MCF 10A (cell line): ENCODE results near the gene SLC4A2. TPM values are rescaled to one million over a fixed set of nuclear protein-coding genes. Genes with fewer than 3 reads are reported as not detected.
A peak's percentile ranks its signal among the peaks of the same experiment; 100 is the strongest.

Source experiments
- BruUV-seq: library from RNA; stranded (reverse); fragments of 400-500 nt; replicated peaks from 2 replicates; lab custom pipeline; 2021; lab: Mats Ljungman, UMichigan
- CTCF ChIA-PET: fragments of 300-600 bp; sonication (Branson Sonifier 250); formaldehyde crosslinking; extraction: SDS; loops from one replicate; lab custom pipeline; 2021; ENCODE audit warnings: antibody characterized with exemption, inconsistent platforms; lab: Yijun Ruan, JAX
- POLR2A ChIA-PET: fragments of 300-600, 350-650 bp; sonication (Branson Sonifier 250); formaldehyde crosslinking; extraction: SDS; loops from one replicate; lab custom pipeline; 2020; ENCODE audit warnings: antibody characterized with exemption, inconsistent platforms; lab: Yijun Ruan, JAX
- DNase-seq: peaks from one replicate; pipeline ENCODE4 v3.0.0-alpha.2; 2018; ENCODE audit not compliant: unreplicated experiment
- H3K27ac Mint-ChIP-seq: one replicate; pipeline ENCODE4 v1.8.0; 2022; ENCODE audit warnings: mild to moderate bottlenecking, low read depth, mixed read lengths; ENCODE audit not compliant: unreplicated experiment
- H3K27me3 Mint-ChIP-seq: one replicate; pipeline ENCODE4 v1.8.0; 2022; ENCODE audit warnings: mixed read lengths; ENCODE audit not compliant: insufficient read depth, unreplicated experiment
- H3K36me3 Mint-ChIP-seq: one replicate; pipeline ENCODE4 v1.8.0; 2022; ENCODE audit warnings: mild to moderate bottlenecking, moderate library complexity, mixed read lengths; ENCODE audit not compliant: insufficient read depth, unreplicated experiment
- H3K4me1 Mint-ChIP-seq: one replicate; pipeline ENCODE4 v1.8.0; 2022; ENCODE audit warnings: mixed read lengths; ENCODE audit not compliant: insufficient read depth, unreplicated experiment
- H3K4me3 Mint-ChIP-seq: one replicate; pipeline ENCODE4 v1.8.0; 2022; ENCODE audit warnings: mild to moderate bottlenecking, moderate library complexity, mixed read lengths; ENCODE audit not compliant: unreplicated experiment
- H3K9me3 Mint-ChIP-seq: one replicate; pipeline ENCODE4 v1.8.0; 2022; ENCODE audit warnings: mixed read lengths; ENCODE audit not compliant: unreplicated experiment
- intact Hi-C: fragments of 100-400 bp; cut with micrococcal nuclease; formaldehyde crosslinking; loops from 2 replicates; pipeline ENCODE4 v1.14.1; 2022
- total RNA-seq: library from RNA; stranded (reverse); gene quantifications from 2 replicates; pipeline ENCODE4 v1.2.3, GENCODE V29; 2022
- TF ChIP-seq, protein P1 (sequence below): fragments of 200-600 bp; IDR thresholded peaks from one replicate; pipeline ENCODE4 v1.8.0; 2022; ENCODE audit warnings: antibody characterized with exemption, mild to moderate bottlenecking; ENCODE audit not compliant: unreplicated experiment

SLC4A2 gene
- total RNA-seq, 1 experiment from 2014 or later: 112 TPM

DNA sequence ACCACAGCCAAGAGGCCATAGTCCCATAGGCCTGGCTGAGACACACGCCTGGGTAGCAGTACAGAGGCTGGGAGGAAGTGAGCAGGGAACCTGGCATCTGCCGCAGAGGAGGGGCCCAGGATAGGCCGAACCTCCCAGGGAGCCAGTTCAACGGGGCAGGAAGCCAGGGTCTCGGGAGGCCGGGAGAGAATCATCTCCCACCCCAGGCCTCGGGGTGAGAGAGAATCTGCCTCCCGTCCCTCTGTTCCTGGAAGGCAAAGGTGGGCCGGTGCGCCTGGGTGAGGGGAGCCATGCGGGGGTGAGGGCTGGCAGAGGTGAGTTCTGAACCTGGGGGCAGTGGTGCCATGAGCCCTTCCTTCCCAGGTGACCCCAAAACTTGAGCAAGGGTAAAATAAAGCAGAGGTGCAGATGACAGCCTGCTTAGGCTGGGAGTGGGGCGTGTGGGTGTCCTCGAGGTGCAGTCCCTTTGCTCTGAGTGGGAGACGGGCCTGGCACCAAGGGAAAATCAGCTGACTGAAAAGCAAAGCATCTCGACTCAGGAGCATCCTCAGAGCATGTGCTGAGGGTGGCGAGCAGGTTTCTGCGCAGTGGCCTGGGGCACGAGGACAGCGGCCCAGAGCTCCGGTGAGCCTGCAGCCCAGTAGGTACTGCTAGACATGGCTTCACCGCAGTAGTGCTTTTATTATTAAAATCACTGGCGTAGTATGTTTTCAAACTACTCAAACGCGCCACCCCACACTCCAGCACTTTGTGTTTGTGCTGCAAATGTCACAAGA lies 42.4 kb downstream of the SLC4A2 start:
- ChIA-PET POLR2A (no interaction called here), CTCF (interaction anchor here (0.6 to 15.6 kb wide), 3 partner anchors 10 to 23 kb away, joined by 3 to 315 read pairs (median 45); partner anchors contain the start of genes AGAP3 and TMUB1)
- no peak for DNase-seq
- intact Hi-C loops: no loop called here
- Mint-ChIP-seq H3K9me3 (no peaks in the 10 kb centered on the region), H3K4me3 (no peak overlapping the region), H3K27ac (no peak overlapping the region), H3K4me1 (peaks cover 5% of the 10 kb centered on the region), H3K36me3 (peaks cover 18% of the 10 kb centered on the region), H3K27me3 (no peaks in the 10 kb centered on the region)
- TF ChIP-seq, protein P1, sequence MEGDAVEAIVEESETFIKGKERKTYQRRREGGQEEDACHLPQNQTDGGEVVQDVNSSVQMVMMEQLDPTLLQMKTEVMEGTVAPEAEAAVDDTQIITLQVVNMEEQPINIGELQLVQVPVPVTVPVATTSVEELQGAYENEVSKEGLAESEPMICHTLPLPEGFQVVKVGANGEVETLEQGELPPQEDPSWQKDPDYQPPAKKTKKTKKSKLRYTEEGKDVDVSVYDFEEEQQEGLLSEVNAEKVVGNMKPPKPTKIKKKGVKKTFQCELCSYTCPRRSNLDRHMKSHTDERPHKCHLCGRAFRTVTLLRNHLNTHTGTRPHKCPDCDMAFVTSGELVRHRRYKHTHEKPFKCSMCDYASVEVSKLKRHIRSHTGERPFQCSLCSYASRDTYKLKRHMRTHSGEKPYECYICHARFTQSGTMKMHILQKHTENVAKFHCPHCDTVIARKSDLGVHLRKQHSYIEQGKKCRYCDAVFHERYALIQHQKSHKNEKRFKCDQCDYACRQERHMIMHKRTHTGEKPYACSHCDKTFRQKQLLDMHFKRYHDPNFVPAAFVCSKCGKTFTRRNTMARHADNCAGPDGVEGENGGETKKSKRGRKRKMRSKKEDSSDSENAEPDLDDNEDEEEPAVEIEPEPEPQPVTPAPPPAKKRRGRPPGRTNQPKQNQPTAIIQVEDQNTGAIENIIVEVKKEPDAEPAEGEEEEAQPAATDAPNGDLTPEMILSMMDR: no peak
- BruUV-seq: no TSS peak

DNA sequence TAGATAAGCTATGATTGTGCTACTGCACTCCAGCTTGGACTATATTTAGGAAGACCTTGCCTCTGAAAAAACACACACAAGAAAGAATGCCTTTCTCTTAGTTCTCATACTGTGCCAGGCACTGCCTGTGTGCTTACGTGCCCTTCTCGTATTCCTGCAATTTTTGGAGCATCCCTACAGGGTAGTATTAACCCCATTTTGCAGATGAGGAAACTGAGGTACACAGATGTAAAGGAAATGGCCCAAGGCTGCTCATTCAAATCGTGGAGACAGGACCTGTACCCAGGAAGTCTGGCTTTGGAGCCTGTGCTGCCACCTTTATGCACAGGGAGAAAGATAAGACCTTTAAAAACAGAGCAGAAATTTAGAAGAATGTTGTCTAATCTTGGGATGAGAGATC lies 43.6 kb downstream of the SLC4A2 start:
- ChIA-PET CTCF (interaction anchor here (0.6 to 15.6 kb wide), 6 partner anchors 9 to 1021 kb away, joined by 3 to 315 read pairs (median 4); partner anchors contain the start of genes AGAP3 and TMUB1), POLR2A (interaction anchor here (1.3 kb wide), 1 partner anchor 12 kb away, joined by 3 read pairs; no protein-coding TSS in a partner anchor)
- no peaks in the 10 kb centered on the region for H3K27me3 Mint-ChIP-seq
- BruUV-seq: no TSS peak
- TF ChIP-seq, protein P1: no peak
- no peak overlapping the region for H3K27ac Mint-ChIP-seq
- H3K36me3 Mint-ChIP-seq: peaks cover 9% of the 10 kb centered on the region
- peaks cover 5% of the 10 kb centered on the region for H3K4me1 Mint-ChIP-seq
- DNase-seq: no peak
- no peaks in the 10 kb centered on the region for H3K9me3 Mint-ChIP-seq
- no peak overlapping the region for H3K4me3 Mint-ChIP-seq
- intact Hi-C loops: no loop called here

DNA sequence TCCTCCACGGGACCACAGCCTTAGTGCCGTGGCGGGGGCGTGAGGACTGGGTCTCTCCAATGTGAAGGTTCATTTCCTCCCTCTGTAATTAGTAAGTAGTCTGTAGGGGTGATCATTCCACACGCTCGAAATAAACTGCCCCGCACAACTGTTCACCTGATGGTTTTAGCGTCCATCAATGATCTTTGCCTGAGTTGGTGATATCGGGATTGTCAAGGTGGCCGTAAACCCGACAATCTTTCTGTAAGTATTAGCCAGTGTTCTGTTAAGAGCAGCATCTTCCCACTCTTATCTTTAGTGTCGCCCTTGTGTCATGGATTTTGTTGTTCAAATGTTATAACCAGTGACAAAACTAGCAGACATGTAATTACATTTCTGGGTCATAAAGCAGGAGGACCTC lies 44.6 kb downstream of the SLC4A2 start:
- Mint-ChIP-seq H3K27me3 (no peaks in the 10 kb centered on the region), H3K4me3 (no peak overlapping the region), H3K9me3 (no peaks in the 10 kb centered on the region), H3K36me3 (peaks cover 9% of the 10 kb centered on the region), H3K27ac (peak overlapping the region; percentile 18), H3K4me1 (peaks cover 5% of the 10 kb centered on the region)
- no TSS peak for BruUV-seq
- no peak for DNase-seq
- intact Hi-C loops: no loop called here
- TF ChIP-seq, protein P1: no peak
- ChIA-PET POLR2A (interaction anchor here (1.3 kb wide), 2 partner anchors 10 to 13 kb away, joined by 3 to 5 read pairs; no protein-coding TSS in a partner anchor), CTCF (interaction anchor here (0.8 to 15.6 kb wide), 4 partner anchors 8 to 206 kb away, joined by 3 to 315 read pairs (median 24); partner anchors contain the start of genes AGAP3 and TMUB1)
